ENCODE data around the gene PCDHGA9.

GRCh38 chr5:141356950-141357349 lies 45.6 kb upstream of the PCDHGA9 start:
- TF ChIP-seq POLR2AphosphoS5 (IDR thresholded peaks at IDR 0.05; ENCODE audit: low read depth), result no peak
- TF ChIP-seq GABPA (IDR thresholded peaks at IDR 0.05; ENCODE audit: low read depth), result no peak
- no peak for TF ChIP-seq CTCF (IDR thresholded peaks at IDR 0.05; ENCODE audit: insufficient read depth, low read length)
